WTC11 (cell line): ENCODE results near the gene ADK. TPM values are rescaled to one million over a fixed set of nuclear protein-coding genes. Genes with fewer than 3 reads are reported as not detected.

Experiments
- ATAC-seq: fragments of 200-7000 bp; cut with Tn5 transposase; 2 replicates; pipeline ENCODE4 v1.10.0; 2021; ENCODE audit warnings: mild to moderate bottlenecking, moderate library complexity
- CTCF ChIA-PET: fragments of 300-600 bp; sonication (Branson Sonifier 250); formaldehyde crosslinking; loops from one replicate; lab custom pipeline; 2021; ENCODE audit warnings: antibody characterized with exemption; lab: Charles Lee
- POLR2A ChIA-PET: fragments of 350-600 bp; sonication (Branson Sonifier 250); formaldehyde crosslinking; loops from one replicate; lab custom pipeline; 2021; ENCODE audit warnings: antibody characterized with exemption; lab: Charles Lee
- DNase-seq: peaks from one replicate; pipeline ENCODE4 v3.0.0; 2021; ENCODE audit warnings: low spot score
- H3K27ac Mint-ChIP-seq: 2 replicates; pipeline ENCODE4 v1.8.0; 2021; ENCODE audit warnings: mixed read lengths
- H3K27me3 Mint-ChIP-seq: 2 replicates; pipeline ENCODE4 v1.8.0; 2021; ENCODE audit warnings: low read depth, mild to moderate bottlenecking, moderate library complexity, mixed read lengths
- H3K36me3 Mint-ChIP-seq: 2 replicates; pipeline ENCODE4 v1.8.0; 2021; ENCODE audit warnings: mixed read lengths
- H3K4me1 Mint-ChIP-seq: 2 replicates; pipeline ENCODE4 v1.8.0; 2022; ENCODE audit warnings: mixed read lengths
- H3K4me3 Mint-ChIP-seq: 2 replicates; pipeline ENCODE4 v1.8.0; 2021; ENCODE audit warnings: mild to moderate bottlenecking, moderate library complexity, mixed read lengths
- H3K9me3 Mint-ChIP-seq: 2 replicates; pipeline ENCODE4 v1.8.0; 2021; ENCODE audit warnings: mixed read lengths
- AFF4 ChIP-seq: sonication (generic); formaldehyde crosslinking; IDR thresholded peaks from 2 replicates; pipeline ENCODE4 v1.8.1; 2023; ENCODE audit warnings: mild to moderate bottlenecking, missing genetic modification reagents, borderline replicate concordance
- ARID4B ChIP-seq: sonication (generic); formaldehyde crosslinking; IDR thresholded peaks from 2 replicates; pipeline ENCODE4 v1.8.0; 2023; ENCODE audit warnings: missing genetic modification reagents, mild to moderate bottlenecking, borderline replicate concordance
- FOXP4 ChIP-seq: sonication (generic); formaldehyde crosslinking; IDR thresholded peaks from 2 replicates; pipeline ENCODE4 v1.8.0; 2022; ENCODE audit warnings: mild to moderate bottlenecking, missing genetic modification reagents
- HMGXB4 ChIP-seq: sonication (generic); formaldehyde crosslinking; IDR thresholded peaks from 2 replicates; pipeline ENCODE4 v1.8.1; 2023; ENCODE audit warnings: mild to moderate bottlenecking, moderate library complexity, missing genetic modification reagents
- KAT7 ChIP-seq: sonication (generic); formaldehyde crosslinking; IDR thresholded peaks from 2 replicates; pipeline ENCODE4 v1.8.1; 2023; ENCODE audit warnings: missing genetic modification reagents, mild to moderate bottlenecking, borderline replicate concordance
- MAX ChIP-seq: sonication (generic); formaldehyde crosslinking; IDR thresholded peaks from 2 replicates; pipeline ENCODE4 v1.8.0; 2022; ENCODE audit warnings: mild to moderate bottlenecking, missing genetic modification reagents
- MYBL2 ChIP-seq: sonication (generic); formaldehyde crosslinking; IDR thresholded peaks from 2 replicates; pipeline ENCODE4 v1.8.1; 2023; ENCODE audit warnings: mild to moderate bottlenecking, moderate library complexity, missing genetic modification reagents
- NFATC4 ChIP-seq: fragments of 250-450 bp; sonication (Bioruptor Pico); IDR thresholded peaks from 2 replicates; pipeline ENCODE4 v1.9.0; 2021; ENCODE audit warnings: mild to moderate bottlenecking
- SMAD3 ChIP-seq: sonication (generic); formaldehyde crosslinking; IDR thresholded peaks from 2 replicates; pipeline ENCODE4 v1.8.0; 2022; ENCODE audit warnings: missing genetic modification reagents, mild to moderate bottlenecking, borderline replicate concordance
- SOX15 ChIP-seq: fragments of 250-450 bp; sonication (Bioruptor Pico); IDR thresholded peaks from 2 replicates; pipeline ENCODE4 v1.9.0; 2021; ENCODE audit warnings: mild to moderate bottlenecking
- TP53 ChIP-seq: sonication (generic); formaldehyde crosslinking; IDR thresholded peaks from 2 replicates; pipeline ENCODE4 v1.8.1; 2023; ENCODE audit warnings: mild to moderate bottlenecking, missing genetic modification reagents
- USF1 ChIP-seq: sonication (generic); formaldehyde crosslinking; IDR thresholded peaks from 2 replicates; pipeline ENCODE4 v1.8.0; 2022; ENCODE audit warnings: mild to moderate bottlenecking, missing genetic modification reagents
- total RNA-seq: library from RNA; stranded (reverse); gene quantifications from 3 replicates; pipeline ENCODE4 v1.2.3, GENCODE V29; 2021

ADK gene
- total RNA-seq, 1 experiment from 2014 or later: 32.7 TPM

GRCh38 chr10:74163319-74164068, 12.5 kb downstream of the ADK start (continued):
- no peak for TF ChIP-seq USF1 (CRISPR knock-in tag)
- TF ChIP-seq TP53 (CRISPR knock-in tag): no peak
- no peak for TF ChIP-seq MAX (CRISPR knock-in tag)
- no peak for TF ChIP-seq ARID4B
- TF ChIP-seq SOX15 (CRISPR knock-in tag): no peak
- TF ChIP-seq SMAD3 (CRISPR knock-in tag): no peak
- TF ChIP-seq MYBL2 (CRISPR knock-in tag): no peak
- TF ChIP-seq FOXP4 (CRISPR knock-in tag): no peak

- Mint-ChIP-seq H3K27me3 (no peaks in the 10 kb centered on the region), H3K36me3 (no peaks in the 10 kb centered on the region), H3K4me3 (no peak overlapping the region), H3K9me3 (no peaks in the 10 kb centered on the region), H3K4me1 (peaks cover 7% of the 10 kb centered on the region), H3K27ac (peak overlapping the region; percentile 47)
- ATAC-seq: no peak
- POLR2A ChIA-PET: interaction anchor here (0.5 to 1.1 kb wide), 3 partner anchors 14 to 769 kb away, joined by 4 to 6 read pairs (median 4); partner anchors contain the start of genes ADK, AP3M1 and VCL
- TF ChIP-seq KAT7: no peak
- no peak for TF ChIP-seq AFF4 (CRISPR knock-in tag)
- no peak for TF ChIP-seq HMGXB4 (CRISPR knock-in tag)
- TF ChIP-seq NFATC4 (CRISPR knock-in tag): no peak
- CTCF ChIA-PET: interaction anchor here (1.3 kb wide), 1 partner anchor 12 kb away, joined by 3 read pairs; no protein-coding TSS in a partner anchor
- no peak for DNase-seq
Measured at GRCh38 chr10:74164716-74165529, 13.9 kb downstream of the ADK start.
